GM12892 (cell line): ENCODE measurements around the gene ROPN1L.

Source experiments
- POLR2A ChIP-seq: IDR thresholded peaks from 2 replicates; pipeline ENCODE4 v1.6.1; 2011; ENCODE audit warnings: low read depth, low read length, control low read depth
- POLR2AphosphoS5 ChIP-seq: IDR thresholded peaks from 2 replicates; pipeline ENCODE4 v1.6.1; 2011; ENCODE audit warnings: low read depth, low read length, control low read depth
- TAF1 ChIP-seq: IDR thresholded peaks from 2 replicates; pipeline ENCODE4 v1.6.1; 2011; ENCODE audit warnings: low read depth, mild to moderate bottlenecking, control low read depth, low read length, borderline replicate concordance

DNA sequence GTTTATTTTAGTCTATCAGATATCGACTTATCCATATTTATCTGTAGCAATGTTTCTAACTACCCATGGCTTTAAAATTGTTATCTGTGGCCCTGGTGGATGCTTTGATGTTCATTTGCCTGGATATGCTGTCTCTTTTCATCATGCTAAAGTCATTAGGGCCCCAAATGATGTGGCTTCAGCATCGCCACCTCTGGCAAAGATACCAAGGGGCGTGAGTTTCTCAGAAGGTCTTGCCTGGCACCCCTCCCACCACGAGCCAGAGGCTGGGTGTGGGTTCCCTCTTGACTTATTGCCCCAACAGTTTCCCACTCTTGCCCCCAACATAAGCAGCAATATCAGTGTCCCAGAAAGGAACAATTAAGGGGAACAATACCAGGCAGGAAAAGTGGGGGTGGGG lies 5.4 kb downstream of the ROPN1L start:
- TF ChIP-seq TAF1 (no peak), POLR2A (no peak), POLR2AphosphoS5 (no peak)
